GM19193 (cell line): ENCODE measurements around the gene EFCAB6.

Source experiments
- POLR2A ChIP-seq: IDR thresholded peaks from 4 replicates; pipeline ENCODE4 v1.6.1; 2011; ENCODE audit not compliant: insufficient read depth, insufficient read length; ENCODE audit errors: extremely low read depth

EFCAB6 gene

DNA sequence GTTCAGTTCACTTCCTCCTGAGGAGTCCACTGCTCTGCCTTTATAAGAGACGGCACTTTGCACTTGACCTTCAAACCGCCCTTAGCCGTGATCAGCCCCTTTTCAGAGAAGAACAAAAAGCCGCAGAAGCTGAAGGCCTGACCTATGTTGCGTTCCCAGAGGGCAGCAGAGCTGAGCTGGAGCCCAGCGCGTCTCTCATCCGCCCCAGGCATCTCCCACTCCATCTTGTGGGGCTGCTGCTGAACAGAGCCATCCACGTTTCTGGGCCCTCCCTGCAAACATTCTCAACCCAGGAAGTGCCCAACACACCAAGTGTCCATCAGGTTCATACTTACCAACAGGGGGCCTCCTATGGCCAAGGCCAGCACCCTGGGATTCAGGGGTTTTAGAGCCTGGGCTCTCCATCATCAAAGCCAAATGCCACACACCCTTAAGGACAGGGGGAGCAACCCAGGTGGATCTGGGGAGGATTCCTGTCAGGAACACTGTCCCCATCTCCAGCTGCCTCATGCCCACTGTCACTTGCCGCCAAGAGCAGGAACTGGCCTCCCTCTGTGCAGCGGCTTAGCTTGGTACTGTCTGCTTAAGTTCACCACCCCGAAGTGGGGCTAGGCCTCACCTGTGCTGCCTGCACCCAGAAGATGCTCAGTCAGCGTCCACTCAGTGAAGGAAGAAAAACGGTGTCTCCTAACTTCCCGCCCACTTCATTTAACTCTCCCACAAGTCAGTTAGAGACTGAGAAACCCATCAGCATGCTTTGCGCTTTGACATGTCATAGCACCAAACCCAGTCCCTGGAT is 16.0 kb upstream of the EFCAB6 start:
- TF ChIP-seq POLR2A = no peak

DNA sequence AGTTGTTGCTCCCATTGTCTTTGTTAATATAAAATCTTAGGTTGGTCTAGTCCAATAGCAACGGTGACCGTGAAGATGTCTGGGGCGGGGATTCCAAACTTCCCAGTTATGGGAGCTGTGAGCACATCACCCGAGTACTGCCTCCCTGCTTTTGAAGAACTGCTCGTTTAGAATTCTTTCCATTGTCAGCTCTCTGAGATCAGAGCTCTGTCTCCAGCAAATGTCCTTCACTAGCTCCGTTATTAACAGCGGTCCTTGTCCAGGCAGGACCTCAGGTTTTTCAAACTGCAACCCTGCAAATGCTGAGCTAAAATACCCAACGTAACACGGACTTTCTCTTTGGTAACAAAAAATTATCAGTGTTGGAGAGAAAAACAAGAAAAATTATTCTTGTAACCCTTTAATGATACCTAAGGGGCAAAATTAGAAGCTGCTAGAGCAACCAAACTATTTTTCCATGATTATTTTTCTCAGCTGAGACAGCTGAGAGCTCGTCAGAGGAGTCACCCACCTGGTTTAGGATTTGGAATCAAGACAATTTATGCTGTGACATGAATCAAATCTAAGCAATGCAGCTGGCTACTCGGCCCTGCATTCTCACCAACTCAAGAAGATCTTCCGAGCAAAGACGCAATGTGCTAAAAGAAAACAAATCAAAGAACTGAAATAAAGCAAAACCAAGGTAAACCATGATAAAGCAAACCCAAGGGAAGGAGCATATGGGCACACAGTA is 15.1 kb upstream of the EFCAB6 start:
- TF ChIP-seq POLR2A = no peak

DNA sequence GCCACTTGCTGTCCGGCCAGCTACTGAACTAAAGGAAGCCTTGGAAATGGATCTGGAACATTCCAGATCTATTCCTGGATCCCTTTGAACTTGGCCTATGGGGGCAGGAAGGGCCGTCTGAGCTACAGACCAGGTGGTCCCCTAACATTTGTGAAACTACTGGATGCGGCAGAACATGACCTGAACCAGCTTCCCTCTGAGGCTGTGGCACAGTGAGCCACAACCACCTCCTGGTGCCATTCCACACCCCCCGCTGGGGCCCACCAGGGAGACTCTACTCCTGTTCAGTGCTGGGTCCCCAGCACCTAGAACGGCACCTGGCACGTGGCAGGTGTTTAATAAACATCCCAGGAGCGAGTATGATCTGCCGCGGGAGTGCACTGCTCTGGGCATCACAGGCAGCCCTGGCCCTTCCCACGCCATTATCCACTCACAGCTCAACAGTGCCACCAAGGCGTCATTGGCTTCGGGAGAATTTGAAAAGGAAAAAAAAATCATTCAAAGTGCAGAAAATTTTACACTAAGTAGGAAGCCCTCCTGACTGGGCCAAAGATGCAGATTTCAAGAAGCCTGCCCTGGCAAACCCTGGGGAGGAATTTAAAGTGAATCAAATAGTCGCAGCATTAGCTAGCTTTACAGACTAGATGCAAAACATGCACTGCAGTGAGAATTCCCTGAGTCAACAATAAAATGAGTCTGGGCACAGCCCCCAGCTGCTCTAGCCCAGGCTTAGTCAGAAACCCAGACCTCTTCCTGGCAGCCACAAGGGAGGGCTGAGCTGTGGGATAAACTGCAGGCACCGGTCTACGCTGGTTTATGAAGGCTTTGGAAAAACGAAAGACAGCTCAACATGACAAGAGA is 14.3 kb upstream of the EFCAB6 start:
- TF ChIP-seq POLR2A = no peak

- no peak for TF ChIP-seq POLR2A
These were observed 13.5 kb upstream of the EFCAB6 start for GRCh38 chr22:43825651-43826050.

GRCh38 chr22:43824724-43825420 is 12.8 kb upstream of the EFCAB6 start:
- no peak for TF ChIP-seq POLR2A

DNA sequence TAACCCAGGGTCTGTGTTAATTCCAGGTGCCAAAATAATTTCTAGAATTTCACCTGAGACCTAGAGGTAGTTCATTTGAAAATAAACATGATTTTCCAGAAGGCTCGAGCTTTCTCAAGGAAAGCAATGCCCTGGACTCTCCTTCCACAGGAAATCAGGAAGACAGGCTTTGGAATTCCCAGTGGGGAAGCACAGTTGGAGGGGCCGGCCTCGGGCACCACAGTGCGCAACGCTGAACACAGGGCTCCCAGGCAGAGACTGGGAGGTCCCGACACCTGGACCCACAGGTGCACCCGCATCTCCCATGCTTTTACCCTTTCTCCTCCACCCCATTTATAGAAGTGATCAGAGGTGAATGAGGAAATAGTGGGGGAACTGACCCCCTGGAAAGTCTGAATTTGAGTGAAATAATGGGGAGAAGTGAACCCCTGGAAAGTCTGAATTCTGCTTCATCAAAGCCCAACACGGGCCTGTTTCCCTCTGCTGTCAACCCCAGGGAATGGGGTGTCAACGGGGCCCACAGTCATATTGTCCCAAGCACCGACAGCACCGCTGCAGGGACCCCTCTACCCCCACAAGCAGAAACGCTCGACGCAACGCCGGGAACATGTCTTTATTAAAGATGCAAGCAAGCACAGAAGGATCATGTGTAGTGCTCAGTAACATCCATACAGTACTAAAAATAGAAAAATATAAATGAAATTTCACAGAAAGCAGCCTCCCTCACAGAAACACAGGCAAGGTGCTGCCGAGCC is 12.0 kb upstream of the EFCAB6 start:
- TF ChIP-seq POLR2A = no peak

DNA sequence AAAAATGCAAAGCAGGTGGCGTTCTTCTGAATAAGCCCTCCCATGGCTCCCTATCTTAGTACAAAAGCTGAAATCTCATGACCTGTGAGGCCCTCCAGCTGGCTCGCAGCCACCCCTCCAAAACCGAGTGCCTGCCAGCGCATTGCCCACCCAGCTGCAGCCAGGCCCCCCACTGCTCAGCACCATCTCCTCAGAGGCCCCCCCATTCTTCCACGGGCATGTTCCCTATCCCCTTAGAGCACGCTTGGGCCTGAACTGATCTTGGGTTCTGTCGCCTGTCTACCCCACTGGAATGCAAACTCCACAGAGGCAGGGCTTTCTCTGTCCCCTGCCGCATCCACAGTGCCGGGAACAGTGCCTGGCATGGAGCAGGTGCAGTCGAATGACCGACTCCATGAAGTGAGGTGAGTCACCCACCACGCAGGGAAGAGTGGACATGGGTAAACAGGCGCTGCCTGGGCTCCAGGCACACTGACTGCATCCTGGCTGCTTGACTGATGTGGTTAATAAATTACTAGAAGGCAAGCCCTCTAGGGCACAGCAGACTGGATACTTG is 11.3 kb upstream of the EFCAB6 start:
- TF ChIP-seq POLR2A = no peak

DNA sequence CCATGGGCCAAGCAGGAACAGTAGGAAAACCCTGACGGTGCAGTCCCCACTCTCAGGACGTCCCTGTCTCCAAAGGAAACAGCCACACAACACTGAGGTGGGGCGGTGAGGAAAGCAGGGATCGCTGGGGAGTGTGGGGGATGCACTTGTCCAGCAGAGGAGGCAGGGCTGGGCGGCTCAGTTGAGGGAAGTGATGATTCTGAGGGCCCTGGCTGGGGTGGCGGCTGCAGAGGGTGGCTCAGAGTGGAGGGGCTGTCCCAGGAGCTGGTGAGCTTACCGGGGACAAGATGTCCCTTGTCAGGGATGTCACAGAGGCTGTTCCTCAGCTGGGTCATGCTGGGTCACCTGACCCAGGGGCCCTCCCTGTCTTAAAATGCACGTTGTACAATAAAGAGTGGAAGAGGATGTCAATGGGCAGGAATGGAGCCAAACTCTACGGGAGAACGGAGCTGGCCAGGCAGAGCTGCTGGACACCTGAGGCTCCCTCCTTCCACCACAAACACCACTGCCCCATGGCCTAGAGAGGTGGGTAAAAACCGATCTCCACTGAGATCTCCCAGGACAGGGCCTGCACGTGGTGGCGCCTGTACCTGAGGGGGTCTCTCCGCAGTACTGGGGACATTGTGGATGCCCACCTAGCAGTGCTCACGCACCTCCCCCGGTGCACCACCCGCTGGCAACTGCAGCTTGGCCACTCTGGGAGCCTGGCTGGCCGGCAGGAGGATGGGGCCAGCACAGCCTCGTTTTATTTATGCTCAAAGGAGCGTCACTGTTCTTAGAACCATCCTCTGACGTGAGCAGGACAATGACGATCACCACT is 9.7 kb upstream of the EFCAB6 start:
- TF ChIP-seq POLR2A = no peak

GRCh38 chr22:43820651-43821305 is 8.7 kb upstream of the EFCAB6 start:
- TF ChIP-seq POLR2A = no peak

- no peak for TF ChIP-seq POLR2A
These were observed 8.0 kb upstream of the EFCAB6 start for GRCh38 chr22:43819931-43820640.

DNA sequence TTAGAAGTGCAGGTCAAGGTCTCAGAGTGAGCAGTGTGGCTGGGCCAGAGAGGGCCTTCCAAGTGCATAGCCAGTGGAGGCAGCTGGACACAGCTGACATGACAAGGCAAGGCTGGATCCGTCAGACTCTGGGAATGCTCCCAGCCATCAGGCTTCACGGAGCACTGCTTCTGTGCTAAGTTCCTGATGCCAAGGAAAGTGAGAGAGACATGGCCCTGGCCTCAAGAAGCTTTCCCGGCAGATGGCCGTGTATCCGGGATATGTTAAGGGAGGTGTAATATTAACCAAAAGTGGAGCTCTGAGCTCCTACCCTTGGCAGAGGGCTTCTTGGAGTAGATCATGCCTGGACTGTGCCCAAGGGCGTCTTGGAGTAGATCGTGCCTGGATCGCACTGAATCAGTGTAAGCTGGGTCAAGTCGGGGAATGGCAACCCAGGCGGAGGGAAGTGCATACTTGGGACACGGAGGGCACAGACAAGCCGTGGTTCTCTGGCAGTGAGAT is 7.4 kb upstream of the EFCAB6 start:
- no peak for TF ChIP-seq POLR2A

DNA sequence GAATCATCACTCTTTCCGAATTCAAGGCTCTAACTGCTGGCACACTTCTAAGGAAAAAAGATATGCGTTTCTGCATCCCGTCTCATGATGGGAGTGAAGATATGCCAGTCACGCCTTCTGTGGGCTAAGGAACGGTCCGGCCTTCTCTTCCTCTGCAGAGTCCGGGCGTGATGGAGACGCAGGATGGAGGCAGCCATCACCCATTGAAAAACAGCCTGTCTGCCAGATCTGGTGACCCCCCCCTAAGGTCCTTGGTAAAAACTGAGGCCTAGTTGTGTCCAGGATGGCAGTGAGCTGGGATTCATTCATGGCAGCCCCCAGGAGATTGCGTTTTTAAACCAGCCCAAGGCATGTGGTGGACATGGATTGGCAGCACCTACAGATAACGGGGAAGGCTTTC is 6.9 kb upstream of the EFCAB6 start:
- TF ChIP-seq POLR2A = no peak

DNA sequence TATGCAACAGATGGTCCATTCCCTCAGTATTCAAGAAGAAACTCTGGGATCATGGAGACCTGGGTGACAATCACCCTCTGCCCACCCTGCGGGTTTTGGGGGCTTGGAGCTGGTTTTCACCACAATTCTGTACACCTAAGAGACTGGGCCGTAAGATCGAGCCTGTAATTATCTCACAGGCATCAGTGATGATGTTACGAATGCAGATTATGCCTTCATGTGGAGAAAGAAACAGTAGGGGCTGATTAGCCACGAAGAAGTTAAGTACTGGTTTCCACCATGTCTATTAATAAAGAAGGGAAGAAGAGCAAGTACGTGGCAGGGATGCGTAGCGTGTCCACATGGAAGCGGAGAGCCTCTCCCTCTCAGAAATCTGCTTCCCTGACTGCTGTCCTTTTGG is 5.3 kb upstream of the EFCAB6 start:
- no peak for TF ChIP-seq POLR2A
